Inflammatory macrophage (primary cell): Measurements from ENCODE around the gene BUD23.
"Not testable (repeated sequence)": the region's sequence is repeated elsewhere in the genome, so short reads cannot be mapped to it uniquely, and the experiment has no call there.

Experiments
- DNase-seq, 2 donors: peaks; one replicate each; pipeline ENCODE4 v3.0.0-alpha.2; 2020 to 2022

BUD23 gene

GRCh38 chr7:73668103-73668885 is 15.1 kb upstream of the BUD23 start:
- no peak for DNase-seq

GRCh38 chr7:73668886-73669230 is 14.5 kb upstream of the BUD23 start:
- no peak for DNase-seq

GRCh38 chr7:73669288-73669701 is 14.1 kb upstream of the BUD23 start:
- DNase-seq, result no peak

GRCh38 chr7:73669858-73670385 is 13.5 kb upstream of the BUD23 start:
- DNase-seq, result no peak

GRCh38 chr7:73671322-73671661 is 12.1 kb upstream of the BUD23 start:
- DNase-seq, result no peak

GRCh38 chr7:73671857-73672445 is 11.4 kb upstream of the BUD23 start:
- no peak for DNase-seq

- DNase-seq, result no peak
These were observed 8.8 kb upstream of the BUD23 start for GRCh38 chr7:73674468-73675124.

- not testable (repeated sequence) for DNase-seq
These were observed 7.3 kb upstream of the BUD23 start for GRCh38 chr7:73676062-73676461.

- no peak for DNase-seq
These were observed 4.5 kb upstream of the BUD23 start for GRCh38 chr7:73678862-73679261.

- no peak for DNase-seq
These were observed 3.7 kb upstream of the BUD23 start for GRCh38 chr7:73679709-73680108.

GRCh38 chr7:73680501-73680900 is 2.9 kb upstream of the BUD23 start:
- DNase-seq, result no peak

- no peak for DNase-seq
These were observed 2.4 kb upstream of the BUD23 start for GRCh38 chr7:73681031-73681430.

GRCh38 chr7:73682745-73683055 is 697 bp upstream of the BUD23 start:
- no peak for DNase-seq

GRCh38 chr7:73683788-73684693 is 644 bp downstream of the BUD23 start:
- no peak for DNase-seq

- DNase-seq, result no peak
These were observed 1.9 kb downstream of the BUD23 start for GRCh38 chr7:73685311-73685710.

- DNase-seq, result no peak
These were observed 4.9 kb downstream of the BUD23 start for GRCh38 chr7:73688288-73688687.

- DNase-seq, result no peak
These were observed 7.2 kb downstream of the BUD23 start for GRCh38 chr7:73690646-73691045.

- DNase-seq, result no peak
These were observed 13.0 kb downstream of the BUD23 start for GRCh38 chr7:73696372-73696771.

GRCh38 chr7:73698410-73698809 is 15.0 kb downstream of the BUD23 start:
- no peak for DNase-seq

GRCh38 chr7:73699370-73700068 is 16.1 kb downstream of the BUD23 start:
- DNase-seq, result no peak

GRCh38 chr7:73700069-73700423 is 16.6 kb downstream of the BUD23 start:
- DNase-seq, result no peak

- no peak for DNase-seq
These were observed 17.3 kb downstream of the BUD23 start for GRCh38 chr7:73700581-73701134.
